ENCODE data around the gene REM1. TPM values are rescaled to one million over a fixed set of nuclear protein-coding genes. Genes with fewer than 3 reads are reported as not detected.

Gene REM1
- total RNA-seq, 4 donors from 2014 or later: 0.87 to 7.5 (median 1.2) TPM

Other genes with a start within 250 kb of the REM1 start
- gene DEFB115, start 217.6 kb upstream of the REM1 start, total RNA-seq: not detected
- gene DEFB116, start 166.7 kb upstream of the REM1 start, total RNA-seq: not detected
- gene DEFB118, start 106.7 kb upstream of the REM1 start, total RNA-seq: not detected
- not detected for gene DEFB119, start 84.7 kb upstream of the REM1 start, total RNA-seq
- gene DEFB121, start 69.1 kb upstream of the REM1 start, total RNA-seq: not detected
- gene DEFB123, start 34.7 kb upstream of the REM1 start, total RNA-seq: not detected
- gene DEFB124, start 161 bp upstream of the REM1 start, total RNA-seq: not detected
- gene HM13, start 39.2 kb downstream of the REM1 start, total RNA-seq: 10 to 100 TPM; 22.7 to 31.0 (median 26.4) TPM
- gene ID1, start 130.0 kb downstream of the REM1 start, total RNA-seq: 100 to 1,000 TPM; 115 to 206 (median 148) TPM
- gene COX4I2, start 162.6 kb downstream of the REM1 start, total RNA-seq: 10 to 100 TPM in 1 of 4 donors, 1 to 10 TPM in 3; 3.9 to 10.4 (median 4.3) TPM
- gene BCL2L1, start 247.6 kb downstream of the REM1 start, total RNA-seq: 10 to 100 TPM; 41.5 to 87.8 (median 55.3) TPM